ENCODE results near the gene GPATCH8. TPM values are rescaled to one million over a fixed set of nuclear protein-coding genes. Genes with fewer than 3 reads are reported as not detected.

The GPATCH8 gene
- total and polyA plus RNA-seq, 2 donors (not counting 1 experiment from before 2014, with no cell fraction given) = 13.7 to 19.3 TPM

DNA sequence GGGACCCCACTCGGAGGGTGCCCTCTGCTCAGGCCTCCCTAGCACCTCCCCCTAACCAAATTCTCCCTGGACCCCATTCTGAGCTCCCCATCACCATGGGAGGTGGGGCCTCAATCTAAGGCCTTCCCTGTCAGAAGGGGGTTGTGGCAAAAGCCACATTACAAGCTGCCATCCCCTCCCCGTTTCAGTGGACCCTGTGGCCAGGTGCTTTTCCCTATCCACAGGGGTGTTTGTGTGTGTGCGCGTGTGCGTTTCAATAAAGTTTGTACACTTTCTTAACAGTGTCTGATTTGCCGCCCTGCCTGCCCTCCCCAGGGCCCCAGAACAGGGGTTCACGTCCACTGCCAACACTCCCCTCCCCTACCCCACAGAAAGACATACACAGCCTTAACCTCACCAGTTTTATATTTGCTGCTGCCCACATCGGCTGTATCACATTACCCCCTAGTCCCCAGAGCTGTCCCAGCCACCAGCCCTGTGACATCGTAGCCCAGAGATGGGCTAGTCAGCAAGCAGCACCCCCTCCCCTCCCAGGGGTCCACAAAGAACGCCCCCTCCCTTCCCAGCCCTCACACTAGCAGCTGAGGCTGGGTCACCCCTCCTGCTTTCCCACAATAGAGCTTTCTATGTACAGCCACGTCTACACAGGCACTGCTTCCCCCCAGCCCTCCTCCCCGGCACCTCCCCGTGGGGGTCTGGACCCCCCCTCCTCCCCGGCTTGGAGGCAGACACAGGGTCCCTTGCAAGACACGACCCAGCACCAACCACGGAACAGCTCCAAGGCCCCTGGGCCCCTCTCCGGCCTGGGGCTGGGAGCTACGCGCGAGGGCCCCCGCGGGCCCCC is 150.2 kb downstream of the GPATCH8 start:
- no peaks in the 10 kb centered on the region for H3K9me3 ChIP-seq (ENCODE audit: control insufficient read depth, insufficient read depth, low read depth, low read length)
- no peak for DNase-seq (ENCODE audit: low read depth in 2 of 2)
- peaks cover 18% of the 10 kb centered on the region for H3K36me3 ChIP-seq (ENCODE audit: control insufficient read depth, insufficient read depth, low read length)
- no peak overlapping the region for H2AFZ ChIP-seq (ENCODE audit: low read length)
- H3K4me3 ChIP-seq (replicated peaks in 1 of 4; ENCODE audit: control extremely low read depth in 1 of 4, insufficient read depth in 1 of 4, low read depth in 3 of 4, low read length in 4 of 4) = no peak overlapping the region
- no peak for TF ChIP-seq EZH2 (IDR thresholded peaks at IDR 0.05; ENCODE audit: low read length, missing control alignments)
- TF ChIP-seq, protein P1, sequence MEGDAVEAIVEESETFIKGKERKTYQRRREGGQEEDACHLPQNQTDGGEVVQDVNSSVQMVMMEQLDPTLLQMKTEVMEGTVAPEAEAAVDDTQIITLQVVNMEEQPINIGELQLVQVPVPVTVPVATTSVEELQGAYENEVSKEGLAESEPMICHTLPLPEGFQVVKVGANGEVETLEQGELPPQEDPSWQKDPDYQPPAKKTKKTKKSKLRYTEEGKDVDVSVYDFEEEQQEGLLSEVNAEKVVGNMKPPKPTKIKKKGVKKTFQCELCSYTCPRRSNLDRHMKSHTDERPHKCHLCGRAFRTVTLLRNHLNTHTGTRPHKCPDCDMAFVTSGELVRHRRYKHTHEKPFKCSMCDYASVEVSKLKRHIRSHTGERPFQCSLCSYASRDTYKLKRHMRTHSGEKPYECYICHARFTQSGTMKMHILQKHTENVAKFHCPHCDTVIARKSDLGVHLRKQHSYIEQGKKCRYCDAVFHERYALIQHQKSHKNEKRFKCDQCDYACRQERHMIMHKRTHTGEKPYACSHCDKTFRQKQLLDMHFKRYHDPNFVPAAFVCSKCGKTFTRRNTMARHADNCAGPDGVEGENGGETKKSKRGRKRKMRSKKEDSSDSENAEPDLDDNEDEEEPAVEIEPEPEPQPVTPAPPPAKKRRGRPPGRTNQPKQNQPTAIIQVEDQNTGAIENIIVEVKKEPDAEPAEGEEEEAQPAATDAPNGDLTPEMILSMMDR (conservative IDR thresholded peaks at IDR 0.05 in 1 of 2, IDR thresholded peaks at IDR 0.05 in 1 of 2; ENCODE audit: low read depth in 1 of 2, low read length in 2 of 2) = no peak
- H3K9ac ChIP-seq (ENCODE audit: insufficient read depth, low read length) = peak overlapping the region; percentile 7
- H3K4me2 ChIP-seq (ENCODE audit: extremely low read depth, insufficient read depth, low read length) = no peak overlapping the region
- no peak overlapping the region for H3K27ac ChIP-seq (ENCODE audit: insufficient read depth, low read length)
- H4K20me1 ChIP-seq (ENCODE audit: control insufficient read depth, extremely low read depth, insufficient read depth, low read length) = no peaks in the 10 kb centered on the region
- H3K79me2 ChIP-seq (ENCODE audit: control insufficient read depth, insufficient read depth, low read length) = no peaks in the 10 kb centered on the region
- no peaks in the 10 kb centered on the region for H3K4me1 ChIP-seq (ENCODE audit: control insufficient read depth, extremely low read depth, insufficient read depth, low read length)
- H3K27me3 ChIP-seq (ENCODE audit: control insufficient read depth, insufficient read depth, low read length) = no peaks in the 10 kb centered on the region

DNA sequence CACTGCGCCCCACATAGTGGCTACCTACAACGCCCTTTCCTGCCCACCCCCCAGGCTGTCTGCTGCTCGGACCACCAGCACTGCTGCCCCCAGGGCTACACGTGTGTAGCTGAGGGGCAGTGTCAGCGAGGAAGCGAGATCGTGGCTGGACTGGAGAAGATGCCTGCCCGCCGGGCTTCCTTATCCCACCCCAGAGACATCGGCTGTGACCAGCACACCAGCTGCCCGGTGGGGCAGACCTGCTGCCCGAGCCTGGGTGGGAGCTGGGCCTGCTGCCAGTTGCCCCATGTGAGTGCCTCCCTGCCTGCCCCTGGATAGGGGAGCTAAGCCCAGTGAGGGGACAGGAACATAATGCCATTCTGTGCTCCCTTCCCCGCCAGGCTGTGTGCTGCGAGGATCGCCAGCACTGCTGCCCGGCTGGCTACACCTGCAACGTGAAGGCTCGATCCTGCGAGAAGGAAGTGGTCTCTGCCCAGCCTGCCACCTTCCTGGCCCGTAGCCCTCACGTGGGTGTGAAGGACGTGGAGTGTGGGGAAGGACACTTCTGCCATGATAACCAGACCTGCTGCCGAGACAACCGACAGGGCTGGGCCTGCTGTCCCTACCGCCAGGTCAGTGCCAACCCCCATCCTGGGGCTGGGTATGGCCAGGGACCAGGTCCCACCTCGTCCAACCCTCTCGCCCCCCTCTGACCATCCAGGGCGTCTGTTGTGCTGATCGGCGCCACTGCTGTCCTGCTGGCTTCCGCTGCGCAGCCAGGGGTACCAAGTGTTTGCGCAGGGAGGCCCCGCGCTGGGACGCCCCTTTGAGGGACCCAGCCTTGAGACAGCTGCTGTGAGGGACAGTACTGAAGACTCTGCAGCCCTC is 151.0 kb downstream of the GPATCH8 start:
- no peaks in the 10 kb centered on the region for H3K27me3 ChIP-seq (ENCODE audit: control insufficient read depth, insufficient read depth, low read length)
- H3K4me1 ChIP-seq (ENCODE audit: control insufficient read depth, extremely low read depth, insufficient read depth, low read length) = no peaks in the 10 kb centered on the region
- peaks cover 18% of the 10 kb centered on the region for H3K36me3 ChIP-seq (ENCODE audit: control insufficient read depth, insufficient read depth, low read length)
- H3K79me2 ChIP-seq (ENCODE audit: control insufficient read depth, insufficient read depth, low read length) = no peaks in the 10 kb centered on the region
- TF ChIP-seq, protein P1 (conservative IDR thresholded peaks at IDR 0.05 in 1 of 2, IDR thresholded peaks at IDR 0.05 in 1 of 2; ENCODE audit: low read depth in 1 of 2, low read length in 2 of 2) = no peak
- H3K4me3 ChIP-seq (replicated peaks in 1 of 4; ENCODE audit: control extremely low read depth in 1 of 4, insufficient read depth in 1 of 4, low read depth in 3 of 4, low read length in 4 of 4) = no peak overlapping the region
- no peak overlapping the region for H3K27ac ChIP-seq (ENCODE audit: insufficient read depth, low read length)
- DNase-seq (ENCODE audit: low read depth in 2 of 2) = no peak
- no peaks in the 10 kb centered on the region for H4K20me1 ChIP-seq (ENCODE audit: control insufficient read depth, extremely low read depth, insufficient read depth, low read length)
- H3K4me2 ChIP-seq (ENCODE audit: extremely low read depth, insufficient read depth, low read length) = no peak overlapping the region
- no peak overlapping the region for H2AFZ ChIP-seq (ENCODE audit: low read length)
- H3K9me3 ChIP-seq (ENCODE audit: control insufficient read depth, insufficient read depth, low read depth, low read length) = no peaks in the 10 kb centered on the region
- H3K9ac ChIP-seq (ENCODE audit: insufficient read depth, low read length) = no peak overlapping the region

DNA sequence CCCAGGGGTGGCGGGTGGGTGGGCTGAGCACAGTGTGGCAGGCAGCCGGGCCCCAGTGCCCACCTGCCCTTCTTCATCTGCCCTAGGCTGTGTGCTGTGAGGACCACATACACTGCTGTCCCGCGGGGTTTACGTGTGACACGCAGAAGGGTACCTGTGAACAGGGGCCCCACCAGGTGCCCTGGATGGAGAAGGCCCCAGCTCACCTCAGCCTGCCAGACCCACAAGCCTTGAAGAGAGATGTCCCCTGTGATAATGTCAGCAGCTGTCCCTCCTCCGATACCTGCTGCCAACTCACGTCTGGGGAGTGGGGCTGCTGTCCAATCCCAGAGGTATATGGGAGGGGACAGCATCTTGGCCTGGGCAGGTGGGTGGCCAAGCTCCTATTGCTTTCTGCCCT is 151.7 kb downstream of the GPATCH8 start:
- H3K27me3 ChIP-seq (ENCODE audit: control insufficient read depth, insufficient read depth, low read length) = no peaks in the 10 kb centered on the region
- H3K4me3 ChIP-seq (replicated peaks in 1 of 4; ENCODE audit: control extremely low read depth in 1 of 4, insufficient read depth in 1 of 4, low read depth in 3 of 4, low read length in 4 of 4) = no peak overlapping the region
- no peaks in the 10 kb centered on the region for H3K9me3 ChIP-seq (ENCODE audit: control insufficient read depth, insufficient read depth, low read depth, low read length)
- H3K4me2 ChIP-seq (ENCODE audit: extremely low read depth, insufficient read depth, low read length) = no peak overlapping the region
- H3K36me3 ChIP-seq (ENCODE audit: control insufficient read depth, insufficient read depth, low read length) = peaks cover 18% of the 10 kb centered on the region
- H3K9ac ChIP-seq (ENCODE audit: insufficient read depth, low read length) = no peak overlapping the region
- no peak overlapping the region for H2AFZ ChIP-seq (ENCODE audit: low read length)
- H3K27ac ChIP-seq (ENCODE audit: insufficient read depth, low read length) = no peak overlapping the region
- no peaks in the 10 kb centered on the region for H3K79me2 ChIP-seq (ENCODE audit: control insufficient read depth, insufficient read depth, low read length)
- no peaks in the 10 kb centered on the region for H4K20me1 ChIP-seq (ENCODE audit: control insufficient read depth, extremely low read depth, insufficient read depth, low read length)
- TF ChIP-seq EZH2 (IDR thresholded peaks at IDR 0.05; ENCODE audit: low read length, missing control alignments) = no peak
- TF ChIP-seq, protein P1 (conservative IDR thresholded peaks at IDR 0.05 in 1 of 2, IDR thresholded peaks at IDR 0.05 in 1 of 2; ENCODE audit: low read depth in 1 of 2, low read length in 2 of 2) = no peak
- DNase-seq (ENCODE audit: low read depth in 2 of 2) = no peak
- H3K4me1 ChIP-seq (ENCODE audit: control insufficient read depth, extremely low read depth, insufficient read depth, low read length) = no peaks in the 10 kb centered on the region

Data from fibroblast of lung (primary cell).